Measurements from ENCODE around the gene STAG1. TPM values are rescaled to one million over a fixed set of nuclear protein-coding genes. Genes with fewer than 3 reads are reported as not detected.

STAG1 gene
- total and polyA plus RNA-seq, 2 of the 13 experiments (the other 11 are each of a cell fraction or from before 2014, with no cell fraction given): 6.2 to 25.9 TPM

DNA sequence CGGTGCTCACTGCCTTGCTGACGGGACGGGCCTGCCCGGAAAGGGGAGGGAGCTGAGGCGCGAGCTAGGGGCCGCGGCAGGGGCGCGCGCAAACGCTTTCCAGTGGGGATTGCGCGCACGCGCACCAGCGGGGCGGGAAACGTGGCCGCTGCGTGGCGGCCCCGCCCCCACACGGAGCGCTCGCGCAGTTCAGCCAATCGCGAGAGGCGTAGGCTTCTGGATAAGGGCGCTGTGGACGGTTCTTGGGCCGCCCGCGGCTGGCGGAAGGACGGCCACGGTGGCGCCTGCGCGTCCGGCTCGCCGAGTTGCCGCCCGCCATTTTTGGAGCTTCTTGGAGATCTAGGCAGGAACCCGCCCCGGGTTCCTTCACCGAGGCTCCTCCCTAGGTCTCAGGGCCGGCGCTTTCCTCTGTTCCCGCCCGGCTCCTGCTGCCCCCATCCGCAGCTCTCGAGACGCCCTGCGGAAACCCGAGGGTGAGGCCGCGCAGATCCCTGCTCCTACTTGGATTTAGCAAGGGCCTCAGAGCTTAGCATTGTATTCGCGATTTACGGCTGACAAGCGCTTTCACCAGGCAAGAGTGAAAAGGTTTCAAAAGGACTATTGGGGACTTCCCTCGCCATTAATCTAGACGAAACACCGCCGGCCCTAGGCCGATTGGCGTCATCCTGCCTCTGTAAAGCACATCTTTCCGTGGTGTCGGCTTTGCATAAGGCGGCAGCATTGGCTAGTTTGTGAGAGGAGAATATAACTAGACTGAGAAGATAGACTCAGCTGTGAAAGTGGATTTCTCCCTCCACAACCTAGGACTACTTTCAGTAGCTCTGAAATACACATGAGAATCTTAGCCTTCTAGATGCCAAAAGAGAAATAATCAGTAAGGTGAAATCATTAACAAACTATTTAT, 496 bp upstream of the STAG1 start (continued):
- TF ChIP-seq SNAI1 (CRISPR knock-in tag; IDR thresholded peaks at IDR 0.05; ENCODE audit: borderline replicate concordance): peak; percentile 97
- peak; percentile 81; the same call in 1 of the 2 replicates for TF ChIP-seq CBX5 (CRISPR knock-in tag; IDR thresholded peaks at IDR 0.05; ENCODE audit: borderline replicate concordance)
- 0 out of 2 replicates have a peak, but pooled peaks have one; percentile 20 for TF ChIP-seq TP53 (CRISPR knock-in tag; conservative IDR thresholded peaks at IDR 0.05)
- no peak for TF ChIP-seq TAF15 (IDR thresholded peaks at IDR 0.05; ENCODE audit: low read depth, low read length, poor library complexity, severe bottlenecking)
- no peak for TF ChIP-seq NPAS2 (CRISPR knock-in tag; IDR thresholded peaks at IDR 0.05; ENCODE audit: borderline replicate concordance)
- no peak for TF ChIP-seq PREB (CRISPR knock-in tag; IDR thresholded peaks at IDR 0.05)
- 0 out of 2 replicates have a peak, but pooled peaks have one; percentile 23 for TF ChIP-seq KIAA2018 (CRISPR knock-in tag; IDR thresholded peaks at IDR 0.05; ENCODE audit: borderline replicate concordance)
- TF ChIP-seq ERF (CRISPR knock-in tag; IDR thresholded peaks at IDR 0.05): peak; percentile 87; the same call in 1 of the 2 replicates
- TF ChIP-seq GLI4 (CRISPR knock-in tag; IDR thresholded peaks at IDR 0.05; ENCODE audit: borderline replicate concordance): no peak
- TF ChIP-seq ZFP37 (CRISPR knock-in tag; IDR thresholded peaks at IDR 0.05; ENCODE audit: borderline replicate concordance): peak; percentile 63; the same call in 1 of the 2 replicates
- peak; percentile 60; the same call in 1 of the 2 replicates for TF ChIP-seq BRF2 (CRISPR knock-in tag; IDR thresholded peaks at IDR 0.05)
- no peak for TF ChIP-seq TCF12 (IDR thresholded peaks at IDR 0.05)
- peak; percentile 87; the same call in 1 of the 2 replicates for TF ChIP-seq TCF12 (CRISPR knock-in tag; IDR thresholded peaks at IDR 0.05)
- TF ChIP-seq JUND (CRISPR knock-in tag; IDR thresholded peaks at IDR 0.05): no peak
- peak; percentile 62 for TF ChIP-seq ZNF18 (CRISPR knock-in tag; IDR thresholded peaks at IDR 0.05; ENCODE audit: insufficient replicate concordance)

Measured in HepG2 (cell line).